GM12878 (cell line): Measurements from ENCODE around the gene CTCFL. TPM values are rescaled to one million over a fixed set of nuclear protein-coding genes. Genes with fewer than 3 reads are reported as not detected.

Source experiments
- ATAC-seq: fragments of 200-7000 bp; cut with Tn5 transposase; 3 replicates; pipeline ENCODE4 v1.9.1; 2020; ENCODE audit warnings: mild to moderate bottlenecking, moderate library complexity
- BruUV-seq: library from RNA; stranded (reverse); fragments of 400-500 nt; replicated peaks from 2 replicates; lab custom pipeline; 2021; lab: Mats Ljungman, UMichigan
- CTCF ChIA-PET: fragments of 300-600 bp; sonication (Branson Sonifier 250); formaldehyde crosslinking; extraction: SDS; loops from one replicate; lab custom pipeline; 2021; ENCODE audit warnings: inconsistent platforms; lab: Yijun Ruan, JAX
- POLR2A ChIA-PET: fragments of 350-600 bp; formaldehyde crosslinking; extraction: SDS; loops from one replicate; lab custom pipeline; 2021; ENCODE audit warnings: inconsistent platforms; lab: Charles Lee
- RAD21 ChIA-PET: fragments of 300-600 bp; sonication (Branson Sonifier 250); formaldehyde crosslinking; loops from one replicate; lab custom pipeline; 2023; ENCODE audit warnings: antibody characterized with exemption; ENCODE audit not compliant: unreplicated experiment; lab: Charles Lee
- SMC1A ChIA-PET: fragments of 300-600 bp; sonication (Branson Sonifier 250); formaldehyde crosslinking; loops from one replicate; lab custom pipeline; 2023; ENCODE audit not compliant: unreplicated experiment, uncharacterized antibody; lab: Charles Lee
- DNase-seq: peaks from one replicate; pipeline ENCODE4 v3.0.0-alpha.2; 2011; ENCODE audit warnings: low read depth, low spot score
- FAIRE-seq: peaks from 3 replicates; lab custom pipeline; 2011; peaks lifted over from hg19 to GRCh38; lab: Jason Lieb, UNC
- H2AFZ ChIP-seq: 2 replicates; pipeline ENCODE4 v1.6.0; 2011; ENCODE audit warnings: low read depth, low read length, control low read depth; ENCODE audit not compliant: control insufficient read depth
- H3K27ac ChIP-seq: 2 replicates; pipeline ENCODE4 v1.5.1; 2011; ENCODE audit warnings: control low read depth; ENCODE audit not compliant: control insufficient read depth, insufficient read depth
- H3K27me3 ChIP-seq, 2 experiments: replicated peaks in 1 of 2; 2 replicates each; pipeline versions ENCODE4 v1.6.0 to v1.6.1; 2011; ENCODE audit warnings: low read length in 1 of 2; ENCODE audit not compliant: control insufficient read depth in 2 of 2, insufficient read depth in 2 of 2
- H3K36me3 ChIP-seq, 2 experiments: 2 replicates each; pipeline ENCODE4 v1.5.1; 2011; ENCODE audit warnings: low read length in 1 of 2; ENCODE audit not compliant: control insufficient read depth in 2 of 2, insufficient read depth in 2 of 2
- H3K4me1 ChIP-seq: 2 replicates; pipeline ENCODE4 v1.6.1; 2011; ENCODE audit warnings: mild to moderate bottlenecking, low read length, moderate library complexity, mixed read lengths; ENCODE audit not compliant: control insufficient read depth, insufficient read depth
- H3K4me2 ChIP-seq: 2 replicates; pipeline ENCODE4 v1.6.0; 2011; ENCODE audit warnings: control low read depth; ENCODE audit not compliant: control insufficient read depth, insufficient read depth
- H3K4me3 ChIP-seq: fragments of 200-600 bp; sonication (generic); 2 replicates; pipeline ENCODE4 v1.5.1; 2016
- H3K79me2 ChIP-seq: 2 replicates; pipeline ENCODE4 v1.6.0; 2011; ENCODE audit warnings: low read length; ENCODE audit not compliant: control insufficient read depth, insufficient read depth
- H3K9ac ChIP-seq: 2 replicates; pipeline ENCODE4 v1.8.0; 2011; ENCODE audit warnings: low read length, control low read depth, mixed read lengths; ENCODE audit not compliant: control insufficient read depth, insufficient read depth
- H3K9me3 ChIP-seq: replicated peaks from 3 replicates; pipeline ENCODE4 v1.5.1; 2011; ENCODE audit warnings: mild to moderate bottlenecking, low read length; ENCODE audit not compliant: control insufficient read depth, insufficient read depth
- H4K20me1 ChIP-seq: 2 replicates; pipeline ENCODE4 v1.6.0; 2011; ENCODE audit not compliant: control insufficient read depth, insufficient read depth
- ASH2L ChIP-seq: fragments of 300-600, 200-600 bp; sonication (generic); IDR thresholded peaks from 2 replicates; pipeline ENCODE4 v1.6.1; 2017; ENCODE audit warnings: low read depth, mild to moderate bottlenecking, borderline replicate concordance
- CBFB ChIP-seq: IDR thresholded peaks from 2 replicates; pipeline ENCODE4 v1.6.1; 2016; ENCODE audit warnings: antibody characterized with exemption, low read depth
- CBX3 ChIP-seq: fragments of 200-600 bp; sonication (generic); IDR thresholded peaks from 2 replicates; pipeline ENCODE4 v1.6.1; 2016; ENCODE audit warnings: low read depth, borderline replicate concordance
- ELK1 ChIP-seq: IDR thresholded peaks from 2 replicates; pipeline ENCODE4 v1.6.1; 2012; ENCODE audit warnings: low read depth, low read length, improper control_type of control experiment
- IRF3 ChIP-seq: fragments of 450-650 bp; IDR thresholded peaks from 2 replicates; pipeline ENCODE4 v1.6.1; 2014; ENCODE audit warnings: mild to moderate bottlenecking
- MLLT1 ChIP-seq: fragments of 450-650 bp; IDR thresholded peaks from 2 replicates; pipeline ENCODE4 v1.6.1; 2016; ENCODE audit warnings: mild to moderate bottlenecking
- POLR2AphosphoS5 ChIP-seq: IDR thresholded peaks from 2 replicates; pipeline ENCODE4 v1.6.1; 2011; ENCODE audit warnings: mild to moderate bottlenecking, low read length, inconsistent platforms
- SREBF2 ChIP-seq: IDR thresholded peaks from 2 replicates; pipeline ENCODE4 v1.6.1; 2012; ENCODE audit warnings: mild to moderate bottlenecking, low read length
- SUPT20H ChIP-seq: IDR thresholded peaks from 2 replicates; pipeline ENCODE4 v1.6.1; 2011; ENCODE audit warnings: low read depth, mild to moderate bottlenecking, low read length, moderate library complexity, borderline replicate concordance; ENCODE audit not compliant: control insufficient read depth
- ZNF24 ChIP-seq: fragments of 450-650 bp; IDR thresholded peaks from 2 replicates; pipeline ENCODE4 v1.6.1; 2017; ENCODE audit warnings: antibody characterized with exemption, mild to moderate bottlenecking
- WGBS: methylation state at CpG from one replicate; pipeline ENCODE4 v1.1.6; 2016; ENCODE audit warnings: low lambda C conversion rate; ENCODE audit not compliant: insufficient replicate concordance, insufficient coverage; ENCODE audit errors: missing lambda C conversion rate; 5-methylcytosine and 5-hydroxymethylcytosine counted together
- in situ Hi-C: fragments of 300-500 bp; cut with MboI; formaldehyde crosslinking; loops from 9 replicates; pipeline ENCODE4 v1.14.3; 2018; ENCODE audit warnings: mixed read lengths
- intact Hi-C: fragments of 100-400 bp; cut with micrococcal nuclease; formaldehyde crosslinking; loops from one replicate; pipeline ENCODE4 v1.14.2; 2022; ENCODE audit not compliant: unreplicated experiment
- polyA plus RNA-seq, 11 experiments: library from polyadenylated mRNA; depleted of rRNA in 4 of 11; unstranded in 6 of 11; stranded (reverse) in 5 of 11; fragments of >200 nt; fragmentation: Nextera tagmentation in 4 of 11; fragmentation: Illumina TruSeq in 1 of 11; extraction: Ambion mirVana in 4 of 11; extraction: Trizol in 1 of 11; gene quantifications; 1 replicate in 1 of 11; 2 replicates in 10 of 11; pipeline versions ENCODE4 v1.2.1 to v1.2.3, GENCODE V29; 2011 to 2016; ENCODE audit warnings: inconsistent platforms in 2 of 11, missing spikeins in 2 of 11, low read depth in 1 of 11
- total RNA-seq, 4 experiments: library from RNA; depleted of rRNA in 3 of 4; stranded (reverse); fragments of >200 nt in 3 of 4; fragmentation: Illumina TruSeq in 1 of 4; extraction: Trizol in 1 of 4; gene quantifications; 2 replicates each; pipeline versions ENCODE4 v1.2.1 to v1.2.3, GENCODE V29; 2013 to 2021

The CTCFL gene
- total and polyA plus RNA-seq, 10 of the 15 experiments (the other 5 are each of a cell fraction or from before 2014, with no cell fraction given), result 0.06 to 0.20 (median 0.11) TPM; not detected in 4

- POLR2A ChIA-PET, result no interaction called here
- no peak overlapping the region for H2AFZ ChIP-seq
- H3K9ac ChIP-seq, result no peak overlapping the region
- no peak for DNase-seq
- SMC1A ChIA-PET, result interaction anchor here (2.5 kb wide), 1 partner anchor 11 kb away, joined by 5 read pairs; no protein-coding TSS in a partner anchor
- in situ Hi-C loops (loop anchor here (10.0 kb wide), 2 partner anchors 418 to 682 kb away; no protein-coding TSS in a partner anchor), intact Hi-C loops (no loop called here)
- H4K20me1 ChIP-seq, result no peaks in the 10 kb centered on the region
- no peaks in the 10 kb centered on the region for H3K9me3 ChIP-seq
- WGBS, result 95% methylated on average over 6 of the region's 6 CpGs
- H3K79me2 ChIP-seq, result no peaks in the 10 kb centered on the region
- BruUV-seq, result no TSS peak
- no peaks in the 10 kb centered on the region for H3K36me3 ChIP-seq
- H3K4me1 ChIP-seq, result peaks cover 21% of the 10 kb centered on the region
- CTCF ChIA-PET, result interaction anchor here (1.2 to 1.6 kb wide), 2 partner anchors 101 to 153 kb away, joined by 3 to 4 read pairs; no protein-coding TSS in a partner anchor
- FAIRE-seq, result no peak
- H3K27ac ChIP-seq, result no peak overlapping the region
- RAD21 ChIA-PET, result interaction anchor here (1.0 kb wide), 1 partner anchor 91 kb away, joined by 3 read pairs; no protein-coding TSS in a partner anchor
- TF ChIP-seq CBFB (no peak), ZNF24 (no peak), ELK1 (no peak), SREBF2 (no peak), ASH2L (no peak), CBX3 (no peak), SUPT20H (no peak), MLLT1 (no peak), POLR2AphosphoS5 (no peak), IRF3 (no peak)
- peaks cover 0 to 2% of the 10 kb centered on the region in 2 experiments; a peak in 1 of 4 replicates for H3K27me3 ChIP-seq
- no peak overlapping the region for H3K4me2 ChIP-seq
- no peak for ATAC-seq
- no peak overlapping the region for H3K4me3 ChIP-seq
Measured at GRCh38 chr20:57502336-57502700, 22.6 kb downstream of the CTCFL start.
